GM18951 (cell line): Measurements from ENCODE around the gene KAT5.
A peak's percentile ranks its signal among the peaks of the same experiment; 100 is the strongest.
"Not testable (repeated sequence)": the region's sequence is repeated elsewhere in the genome, so short reads cannot be mapped to it uniquely, and the experiment has no call there.

ENCODE experiments used
- POLR2A ChIP-seq: IDR thresholded peaks from 4 replicates; pipeline ENCODE4 v1.6.1; 2011; ENCODE audit warnings: mild to moderate bottlenecking; ENCODE audit not compliant: insufficient read length, insufficient read depth; ENCODE audit errors: extremely low read depth
- in situ Hi-C: fragments of 300-500 bp; cut with MboI; formaldehyde crosslinking; loops from one replicate; pipeline ENCODE4 v1.12.0; 2022; ENCODE audit warnings: low sequenced_read_pairs, mixed read lengths, inconsistent platforms; ENCODE audit not compliant: unreplicated experiment

Gene KAT5

DNA sequence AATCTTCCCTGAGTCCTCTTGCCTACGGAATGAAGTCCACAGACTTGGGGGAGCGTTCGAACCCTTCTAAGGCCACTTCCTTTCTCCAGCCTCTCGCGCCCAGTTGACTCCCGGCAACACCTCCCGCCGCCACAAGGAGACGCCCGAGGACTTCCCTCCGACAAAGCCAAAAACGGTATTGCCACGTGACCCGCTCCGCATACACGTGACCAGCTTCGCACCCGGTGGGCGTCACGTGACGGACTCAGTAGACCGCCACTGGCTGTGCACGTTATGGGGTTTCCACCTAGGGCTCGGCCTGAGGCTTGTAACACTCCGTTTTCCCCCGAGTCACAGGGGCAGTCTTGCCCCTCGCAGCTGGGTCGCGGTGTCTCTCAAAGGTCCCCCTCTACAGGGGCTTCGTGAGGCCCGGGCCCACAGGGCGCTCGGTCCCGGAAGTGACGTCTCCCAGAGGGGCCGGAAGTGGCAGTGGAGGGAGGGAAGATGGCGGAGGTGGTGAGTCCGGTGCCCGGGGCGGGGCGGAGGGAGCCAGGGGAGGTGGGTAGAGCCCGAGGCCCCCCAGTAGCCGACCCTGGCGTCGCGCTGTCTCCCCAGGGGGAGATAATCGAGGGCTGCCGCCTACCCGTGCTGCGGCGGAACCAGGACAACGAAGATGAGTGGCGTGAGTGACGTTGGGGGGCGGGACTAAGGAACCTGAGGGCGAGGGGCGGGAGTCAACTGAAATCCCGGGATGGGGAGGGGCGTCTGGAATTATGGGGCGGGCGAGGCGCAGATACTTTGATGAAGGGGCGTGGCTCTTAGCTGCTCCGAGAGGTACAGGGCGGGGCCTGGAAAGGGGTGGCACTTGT lies at the start of gene KAT5:
Gene KAT5 (plus strand): TSS at position 468 of the 848 bp plus-strand sequence. CDS start 16 bp downstream, at position 484.
- in situ Hi-C loops, result loop anchor here (25.0 kb wide), 1 partner anchor 275 kb away; no protein-coding TSS in a partner anchor
- peak; percentile 75 for TF ChIP-seq POLR2A

DNA sequence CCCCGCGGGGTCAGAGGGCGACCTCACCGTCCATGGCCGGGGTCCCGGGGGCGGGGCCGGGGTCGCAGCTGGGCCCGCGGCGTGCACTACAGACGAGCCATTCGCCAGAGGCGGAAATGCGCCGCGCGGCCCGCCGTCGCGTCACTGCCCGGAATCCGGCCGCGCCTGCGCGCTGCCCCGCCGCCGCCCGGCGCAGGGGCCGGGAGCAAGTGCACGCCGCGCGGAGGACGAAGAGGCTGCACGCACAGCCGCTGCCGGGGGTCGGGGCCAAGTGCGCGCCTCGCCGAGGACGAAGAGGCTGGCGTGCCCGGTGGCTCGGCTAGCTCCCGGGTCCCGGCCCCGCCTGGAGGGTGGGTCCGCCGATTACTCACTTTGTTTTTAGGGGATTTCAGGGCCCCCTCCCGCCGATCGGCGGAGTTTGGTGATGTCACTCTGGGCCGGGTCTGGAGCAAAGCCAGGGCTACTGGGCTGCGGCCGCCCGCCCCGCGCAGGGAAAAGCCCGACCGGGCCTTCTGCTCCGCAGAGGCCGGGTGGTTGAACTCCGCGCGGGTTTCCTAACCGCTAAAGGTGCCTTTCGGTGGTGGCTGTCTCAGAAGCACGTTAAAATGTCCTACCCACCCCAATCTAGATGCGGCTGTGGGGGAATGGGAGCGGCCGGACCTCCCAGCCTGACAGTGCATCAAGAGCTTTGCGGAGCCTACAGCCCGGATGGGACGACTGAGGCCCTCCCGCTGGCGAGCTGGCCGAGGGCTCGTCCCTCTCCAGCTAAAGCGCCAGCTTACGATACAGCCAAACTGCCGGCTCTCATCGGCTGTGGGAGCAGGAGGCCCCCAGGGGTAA lies 49.0 kb upstream of the KAT5 start, which contains the start of gene RELA:
Gene RELA (minus strand): TSS at position 118 of the 840 bp plus-strand sequence. CDS start 84 bp downstream, at position 34.
- in situ Hi-C loops, result no loop called here
- TF ChIP-seq POLR2A, result peak; percentile 72

DNA sequence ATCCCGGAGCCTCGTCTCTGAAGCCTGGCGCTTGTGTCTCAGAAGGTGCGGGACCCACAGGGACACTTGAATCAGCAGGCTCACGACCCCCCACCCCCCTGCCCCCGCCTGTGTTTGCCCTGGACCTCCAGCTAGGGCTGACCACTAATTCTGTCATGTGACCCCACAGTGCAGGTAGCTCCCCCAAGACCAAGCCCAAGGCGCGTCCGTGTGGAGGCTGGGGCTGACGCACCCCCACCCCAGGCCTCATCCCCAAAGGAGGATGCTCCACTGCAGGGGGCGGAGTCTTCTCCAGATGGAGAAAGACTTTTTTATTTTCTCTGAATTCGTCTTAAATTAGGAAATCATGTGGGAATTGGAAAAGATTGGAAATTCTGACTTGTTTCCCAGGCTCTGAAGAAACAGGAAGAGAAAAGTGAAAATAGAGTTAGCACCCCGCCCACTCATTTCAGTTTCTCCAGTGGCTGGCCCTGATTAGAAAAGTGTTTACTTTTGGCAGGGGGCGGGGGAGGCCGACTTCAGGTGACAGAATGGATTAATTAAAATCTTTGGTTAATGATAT lies 48.3 kb upstream of the KAT5 start:
- no peak for TF ChIP-seq POLR2A
- in situ Hi-C loops, result no loop called here

GRCh38 chr11:65672180-65672860 lies 39.7 kb upstream of the KAT5 start:
- TF ChIP-seq POLR2A, result no peak
- in situ Hi-C loops, result no loop called here

GRCh38 chr11:65672982-65673381 lies 39.1 kb upstream of the KAT5 start:
- in situ Hi-C loops, result no loop called here
- TF ChIP-seq POLR2A, result no peak

DNA sequence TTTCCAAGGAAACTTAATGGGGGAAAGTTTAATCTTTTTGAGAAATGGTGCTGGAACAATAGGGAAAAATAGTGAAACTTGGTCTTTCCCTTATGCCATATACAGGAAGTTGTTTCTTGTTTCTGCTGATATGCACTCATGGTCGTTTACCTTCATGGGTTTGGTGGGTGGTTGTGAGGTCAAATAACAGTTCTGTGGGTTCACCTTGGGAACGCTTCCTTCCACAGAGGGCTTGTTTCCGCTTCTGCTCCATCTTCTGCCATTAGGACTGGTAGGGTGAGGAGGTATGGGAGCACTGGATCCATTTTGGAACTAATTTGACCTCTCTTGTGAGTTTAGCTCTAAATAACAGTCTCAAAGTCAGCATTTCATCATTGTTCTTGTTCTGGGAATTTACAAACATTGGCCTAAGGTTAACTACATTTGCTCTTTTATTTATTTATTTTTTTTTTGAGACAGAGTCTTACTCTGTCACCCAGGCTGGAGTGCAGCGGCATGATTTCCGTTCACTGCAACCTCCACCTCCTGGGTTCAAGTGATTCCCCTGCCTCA lies 31.8 kb upstream of the KAT5 start:
- no peak for TF ChIP-seq POLR2A
- in situ Hi-C loops, result no loop called here

- in situ Hi-C loops, result not testable (repeated sequence)
Measured at GRCh38 chr11:65683480-65683879, 28.6 kb upstream of the KAT5 start.

GRCh38 chr11:65685981-65686380 lies 26.1 kb upstream of the KAT5 start:
- in situ Hi-C loops, result no loop called here
- no peak for TF ChIP-seq POLR2A

- in situ Hi-C loops, result not testable (repeated sequence)
Measured at GRCh38 chr11:65691847-65692246, 20.2 kb upstream of the KAT5 start.

- no peak for TF ChIP-seq POLR2A
- in situ Hi-C loops, result no loop called here
Measured at GRCh38 chr11:65692367-65692766, 19.7 kb upstream of the KAT5 start.

DNA sequence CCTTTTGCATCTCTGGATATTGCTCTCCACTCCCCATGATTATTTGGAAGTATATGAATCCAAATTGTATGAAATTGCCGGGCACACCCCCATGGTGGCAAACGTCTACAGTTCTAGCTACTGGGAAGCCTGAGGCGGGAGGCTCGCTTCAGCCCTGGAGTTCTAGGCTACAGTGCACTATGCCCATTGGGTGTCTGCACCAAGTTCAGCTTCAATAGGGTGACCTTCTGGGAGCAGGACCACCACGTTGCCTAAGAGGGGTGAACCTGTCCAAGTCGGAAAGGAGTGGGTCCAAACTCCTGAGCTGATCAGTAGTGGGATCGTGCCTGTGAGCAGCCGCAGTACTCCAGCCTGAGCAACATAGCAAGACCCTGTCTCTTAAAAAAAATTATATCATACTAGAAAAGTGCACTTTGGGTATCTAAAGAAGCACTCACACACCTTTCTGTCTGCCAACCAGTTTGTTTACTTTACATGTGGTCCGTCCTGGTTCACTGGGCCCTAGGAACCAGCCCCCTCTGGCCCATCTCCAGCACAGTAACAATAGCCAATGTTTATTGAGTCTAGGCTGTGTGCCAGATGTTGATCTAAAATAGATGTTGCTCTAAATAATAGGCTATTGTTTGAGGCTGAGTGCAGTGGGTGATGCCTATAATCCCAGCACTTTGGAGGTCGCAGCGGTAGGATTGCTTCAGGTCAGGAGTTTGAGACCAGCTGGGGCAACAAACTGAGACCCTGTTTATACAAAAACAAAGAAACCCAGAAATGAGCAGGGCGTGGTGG lies 16.4 kb upstream of the KAT5 start:
- in situ Hi-C loops, result no loop called here
- TF ChIP-seq POLR2A, result no peak
